GM19397 (cell line): ENCODE measurements around the gene FRA10AC1.

Experiments used
- ATAC-seq: cut with Tn5 transposase; IDR thresholded peaks from one replicate; pipeline ENCODE4 v1.9.1; 2021; ENCODE audit warnings: mild to moderate bottlenecking, moderate library complexity; ENCODE audit not compliant: unreplicated experiment

The FRA10AC1 gene

GRCh38 chr10:93702210-93703001 is at the start of gene FRA10AC1:
TSS of gene FRA10AC1 (minus strand) at chr10:93702592. CDS start at chr10:93700106, 2,486 bp downstream.
- peak; percentile 94 for ATAC-seq

- ATAC-seq: no peak
Observed at GRCh38 chr10:93751832-93752231, 49.4 kb upstream of the FRA10AC1 start.

- no peak for ATAC-seq
Observed at GRCh38 chr10:93751124-93751523, 48.7 kb upstream of the FRA10AC1 start.

GRCh38 chr10:93749218-93749799 is 46.9 kb upstream of the FRA10AC1 start:
- no peak for ATAC-seq

GRCh38 chr10:93746844-93747284 is 44.5 kb upstream of the FRA10AC1 start:
- ATAC-seq: no peak

- no peak for ATAC-seq
Observed at GRCh38 chr10:93745408-93746065, 43.1 kb upstream of the FRA10AC1 start.

GRCh38 chr10:93742633-93743349 is 40.4 kb upstream of the FRA10AC1 start:
- peak; percentile 77 for ATAC-seq

- no peak for ATAC-seq
Observed at GRCh38 chr10:93741367-93741766, 39.0 kb upstream of the FRA10AC1 start.

GRCh38 chr10:93726024-93726423 is 23.6 kb upstream of the FRA10AC1 start:
- ATAC-seq: no peak

- ATAC-seq: no peak
Observed at GRCh38 chr10:93723153-93723552, 20.8 kb upstream of the FRA10AC1 start.

- no peak for ATAC-seq
Observed at GRCh38 chr10:93722550-93722949, 20.2 kb upstream of the FRA10AC1 start.

- no peak for ATAC-seq
Observed at GRCh38 chr10:93719901-93720300, 17.5 kb upstream of the FRA10AC1 start.

GRCh38 chr10:93718937-93719725 is 16.7 kb upstream of the FRA10AC1 start:
- peak; percentile 54 for ATAC-seq

GRCh38 chr10:93716766-93717165 is 14.4 kb upstream of the FRA10AC1 start:
- ATAC-seq: no peak

- ATAC-seq: peak; percentile 74
Observed at GRCh38 chr10:93715345-93715744, 13.0 kb upstream of the FRA10AC1 start.

- ATAC-seq: no peak
Observed at GRCh38 chr10:93712593-93712992, 10.2 kb upstream of the FRA10AC1 start.

GRCh38 chr10:93711891-93712290 is 9.5 kb upstream of the FRA10AC1 start:
- ATAC-seq: no peak

GRCh38 chr10:93710333-93710909 is 8.0 kb upstream of the FRA10AC1 start:
- no peak for ATAC-seq

GRCh38 chr10:93707623-93708022 is 5.2 kb upstream of the FRA10AC1 start:
- ATAC-seq: no peak

- no peak for ATAC-seq
Observed at GRCh38 chr10:93704451-93704850, 2.1 kb upstream of the FRA10AC1 start.
